CD4-positive, alpha-beta memory T cell (primary cell): Measurements from ENCODE around the gene CAPN3. TPM values are rescaled to one million over a fixed set of nuclear protein-coding genes. Genes with fewer than 3 reads are reported as not detected.

ENCODE experiments used
- CTCF ChIA-PET: fragments of 350-600 bp; sonication (Branson Sonifier 250); formaldehyde crosslinking; loops from one replicate; lab custom pipeline; 2021; ENCODE audit warnings: inconsistent platforms; ENCODE audit not compliant: partially characterized antibody; lab: Charles Lee
- POLR2A ChIA-PET: fragments of 350-600 bp; sonication (Branson Sonifier 250); formaldehyde crosslinking; loops from one replicate; lab custom pipeline; 2021; ENCODE audit not compliant: partially characterized antibody; lab: Charles Lee
- DNase-seq, 5 donors: peaks; one replicate each; pipeline versions ENCODE4 v3.0.0 to v3.0.0-alpha.2; 2020 to 2022; ENCODE audit warnings: mixed read lengths in 1 of 5
- H3K27ac ChIP-seq: one replicate; pipeline ENCODE4 v1.7.0; 2013; ENCODE audit warnings: low read depth, low read length
- H3K27me3 ChIP-seq: 2 replicates; pipeline ENCODE4 v1.7.0; 2013; ENCODE audit warnings: mild to moderate bottlenecking, low read length, moderate library complexity; ENCODE audit not compliant: insufficient read depth
- H3K36me3 ChIP-seq: 2 replicates; pipeline ENCODE4 v1.7.0; 2013; ENCODE audit warnings: mild to moderate bottlenecking, low read length, moderate library complexity; ENCODE audit not compliant: insufficient read depth
- H3K4me1 ChIP-seq: 2 replicates; pipeline ENCODE4 v1.7.0; 2013; ENCODE audit warnings: mild to moderate bottlenecking, low read length, moderate library complexity; ENCODE audit not compliant: insufficient read depth
- H3K4me3 ChIP-seq, 2 donors: one replicate each; pipeline ENCODE4 v1.7.0; 2013; ENCODE audit warnings: low read length in 2 of 2, mild to moderate bottlenecking in 1 of 2
- H3K9me3 ChIP-seq, 2 donors: one replicate each; pipeline ENCODE4 v1.7.0; 2013; ENCODE audit warnings: low read length in 2 of 2, control low read depth in 1 of 2; ENCODE audit not compliant: control insufficient read depth in 1 of 2
- H3K27ac Mint-ChIP-seq, 7 donors: one replicate each; pipeline ENCODE4 v1.8.0; 2020 to 2021; ENCODE audit warnings: mixed read lengths in 7 of 7, mild to moderate bottlenecking in 6 of 7, inconsistent platforms in 3 of 7, moderate library complexity in 3 of 7
- H3K27me3 Mint-ChIP-seq, 2 donors: one replicate each; pipeline ENCODE4 v1.8.0; 2020 to 2021; ENCODE audit warnings: mixed read lengths in 2 of 2
- H3K36me3 Mint-ChIP-seq, 2 donors: one replicate each; pipeline ENCODE4 v1.8.0; 2020 to 2021; ENCODE audit warnings: mixed read lengths in 2 of 2, inconsistent platforms in 1 of 2, mild to moderate bottlenecking in 1 of 2
- H3K4me1 Mint-ChIP-seq, 4 donors: one replicate each; pipeline ENCODE4 v1.8.0; 2020 to 2021; ENCODE audit warnings: mixed read lengths in 4 of 4, mild to moderate bottlenecking in 1 of 4
- H3K4me3 Mint-ChIP-seq, 8 donors: one replicate each; pipeline ENCODE4 v1.8.0; 2020 to 2021; ENCODE audit warnings: mixed read lengths in 8 of 8, mild to moderate bottlenecking in 7 of 8, moderate library complexity in 6 of 8, inconsistent platforms in 3 of 8
- H3K9me3 Mint-ChIP-seq, 8 donors: one replicate each; pipeline ENCODE4 v1.8.0; 2020 to 2021; ENCODE audit warnings: mixed read lengths in 8 of 8, mild to moderate bottlenecking in 5 of 8, inconsistent platforms in 3 of 8, moderate library complexity in 1 of 8
- intact Hi-C: fragments of 100-400 bp; cut with micrococcal nuclease; formaldehyde crosslinking; loops from one replicate; pipeline ENCODE4 v1.15.1; 2023
- polyA plus RNA-seq, 2 donors: library from polyadenylated mRNA; unstranded; fragments of 300-500 nt; fragmentation: Illumina TruSeq; gene quantifications; one replicate each; pipeline ENCODE4 v1.2.3, GENCODE V29; 2021
- total RNA-seq, 2 experiments: library from RNA; stranded (reverse); gene quantifications; one replicate each; pipeline ENCODE4 v1.2.3, GENCODE V29; 2021

The CAPN3 gene
- total and polyA plus RNA-seq, 4 experiments from 2014 or later: 1.0 to 25.0 (median 10.7) TPM

- CTCF ChIA-PET: no interaction called here
Measured at GRCh38 chr15:42363942-42364341, 4.6 kb downstream of the CAPN3 start.

GRCh38 chr15:42364529-42364928 lies 5.2 kb downstream of the CAPN3 start:
- no peak overlapping the region for H3K4me3 ChIP-seq
- POLR2A ChIA-PET: no interaction called here
- Mint-ChIP-seq H3K27ac (no peak overlapping the region), H3K27me3 (no peaks in the 10 kb centered on the region), H3K4me3 (no peak overlapping the region), H3K4me1 (no peaks in the 10 kb centered on the region), H3K9me3 (no peaks in the 10 kb centered on the region), H3K36me3 (peaks cover 3 to 10% of the 10 kb centered on the region in 2 donors)
- no peak for DNase-seq
- intact Hi-C loops: no loop called here
- H3K27ac ChIP-seq: no peak overlapping the region
- CTCF ChIA-PET: no interaction called here
- no peaks in the 10 kb centered on the region for H3K9me3 ChIP-seq
- H3K36me3 ChIP-seq: no peaks in the 10 kb centered on the region
- H3K4me1 ChIP-seq: no peaks in the 10 kb centered on the region
- H3K27me3 ChIP-seq: no peaks in the 10 kb centered on the region

More at GRCh38 chr15:42363942-42364341, 4.6 kb downstream of the CAPN3 start:
- peaks cover 7 to 10% of the 10 kb centered on the region in 2 donors for H3K36me3 Mint-ChIP-seq
- no peaks in the 10 kb centered on the region for H3K4me1 ChIP-seq
- H3K27ac ChIP-seq: no peak overlapping the region
- intact Hi-C loops: no loop called here
- no peak overlapping the region for H3K27ac Mint-ChIP-seq
- no peaks in the 10 kb centered on the region for H3K9me3 ChIP-seq
- no peaks in the 10 kb centered on the region for H3K9me3 Mint-ChIP-seq
- H3K27me3 Mint-ChIP-seq: no peaks in the 10 kb centered on the region
- H3K36me3 ChIP-seq: no peaks in the 10 kb centered on the region
- no peak overlapping the region for H3K4me3 ChIP-seq
- H3K4me1 Mint-ChIP-seq: no peaks in the 10 kb centered on the region
- DNase-seq: no peak
- H3K4me3 Mint-ChIP-seq: no peak overlapping the region
- POLR2A ChIA-PET: no interaction called here
- no peaks in the 10 kb centered on the region for H3K27me3 ChIP-seq

GRCh38 chr15:42365921-42366550 lies 6.7 kb downstream of the CAPN3 start:
- H3K9me3 Mint-ChIP-seq: no peaks in the 10 kb centered on the region
- no peak for DNase-seq
- no peaks in the 10 kb centered on the region for H3K36me3 ChIP-seq
- no peak overlapping the region for H3K27ac ChIP-seq
- H3K4me3 ChIP-seq: no peak overlapping the region
- no peaks in the 10 kb centered on the region for H3K9me3 ChIP-seq
- H3K4me1 Mint-ChIP-seq: no peaks in the 10 kb centered on the region
- no peaks in the 10 kb centered on the region for H3K4me1 ChIP-seq
- no peaks in the 10 kb centered on the region for H3K27me3 ChIP-seq
- H3K36me3 Mint-ChIP-seq: peaks cover 0 to 12% of the 10 kb centered on the region in 2 donors
- no peak overlapping the region for H3K4me3 Mint-ChIP-seq
- H3K27ac Mint-ChIP-seq: no peak overlapping the region
- intact Hi-C loops: no loop called here
- no peaks in the 10 kb centered on the region for H3K27me3 Mint-ChIP-seq
- ChIA-PET CTCF (no interaction called here), POLR2A (no interaction called here)

GRCh38 chr15:42367041-42367440 lies 7.7 kb downstream of the CAPN3 start:
- H3K27ac ChIP-seq: no peak overlapping the region
- peaks cover 0 to 8% of the 10 kb centered on the region in 2 donors for H3K36me3 Mint-ChIP-seq
- H3K27me3 Mint-ChIP-seq: no peaks in the 10 kb centered on the region
- H3K4me1 ChIP-seq: no peaks in the 10 kb centered on the region
- ChIA-PET CTCF (no interaction called here), POLR2A (no interaction called here)
- no peaks in the 10 kb centered on the region for H3K9me3 Mint-ChIP-seq
- no peak for DNase-seq
- H3K36me3 ChIP-seq: no peaks in the 10 kb centered on the region
- intact Hi-C loops: no loop called here
- no peak overlapping the region for H3K4me3 Mint-ChIP-seq
- no peaks in the 10 kb centered on the region for H3K9me3 ChIP-seq
- no peaks in the 10 kb centered on the region for H3K4me1 Mint-ChIP-seq
- H3K27me3 ChIP-seq: no peaks in the 10 kb centered on the region
- no peak overlapping the region for H3K4me3 ChIP-seq
- no peak overlapping the region for H3K27ac Mint-ChIP-seq

- no peaks in the 10 kb centered on the region for H3K9me3 Mint-ChIP-seq
- H3K36me3 Mint-ChIP-seq: peaks cover 0 to 5% of the 10 kb centered on the region in 2 donors
- no peak overlapping the region for H3K27ac Mint-ChIP-seq
- no peak overlapping the region for H3K4me3 Mint-ChIP-seq
- no peaks in the 10 kb centered on the region for H3K4me1 Mint-ChIP-seq
- H3K27me3 Mint-ChIP-seq: no peaks in the 10 kb centered on the region
- no peak for DNase-seq
- Histone ChIP-seq H3K27me3 (no peaks in the 10 kb centered on the region), H3K27ac (no peak overlapping the region), H3K36me3 (no peaks in the 10 kb centered on the region), H3K4me1 (no peaks in the 10 kb centered on the region), H3K9me3 (no peaks in the 10 kb centered on the region), H3K4me3 (no peak overlapping the region)
- CTCF ChIA-PET: no interaction called here
- intact Hi-C loops: no loop called here
- POLR2A ChIA-PET: no interaction called here
Measured at GRCh38 chr15:42368096-42368495, 8.8 kb downstream of the CAPN3 start.

GRCh38 chr15:42371096-42371495 lies 11.8 kb downstream of the CAPN3 start:
- Histone ChIP-seq H3K4me1 (no peaks in the 10 kb centered on the region), H3K36me3 (no peaks in the 10 kb centered on the region), H3K9me3 (no peaks in the 10 kb centered on the region), H3K4me3 (no peak overlapping the region), H3K27me3 (no peaks in the 10 kb centered on the region), H3K27ac (no peak overlapping the region)
- Mint-ChIP-seq H3K27me3 (no peaks in the 10 kb centered on the region), H3K4me3 (no peak overlapping the region), H3K4me1 (no peaks in the 10 kb centered on the region), H3K27ac (no peak overlapping the region), H3K36me3 (peaks cover 0 to 4% of the 10 kb centered on the region in 2 donors), H3K9me3 (peaks cover 0 to 3% (median 0%) of the 10 kb centered on the region in 8 donors)
- CTCF ChIA-PET: no interaction called here
- intact Hi-C loops: no loop called here
- POLR2A ChIA-PET: no interaction called here
- no peak for DNase-seq

GRCh38 chr15:42373274-42373673 lies 14.0 kb downstream of the CAPN3 start:
- H3K27ac ChIP-seq: no peak overlapping the region
- H3K27me3 ChIP-seq: no peaks in the 10 kb centered on the region
- no peaks in the 10 kb centered on the region for H3K4me1 ChIP-seq
- ChIA-PET POLR2A (no interaction called here), CTCF (no interaction called here)
- H3K4me3 ChIP-seq: no peak overlapping the region
- no peak for DNase-seq
- Mint-ChIP-seq H3K4me1 (no peaks in the 10 kb centered on the region), H3K4me3 (no peak overlapping the region), H3K36me3 (peaks cover 0 to 12% of the 10 kb centered on the region in 2 donors), H3K9me3 (peaks cover 0 to 17% (median under 1%) of the 10 kb centered on the region in 8 donors), H3K27ac (no peak overlapping the region), H3K27me3 (no peaks in the 10 kb centered on the region)
- no peaks in the 10 kb centered on the region for H3K9me3 ChIP-seq
- no peaks in the 10 kb centered on the region for H3K36me3 ChIP-seq
- intact Hi-C loops: no loop called here
